ENCODE results near the gene NKAIN4. TPM values are rescaled to one million over a fixed set of nuclear protein-coding genes. Genes with fewer than 3 reads are reported as not detected.

NKAIN4 gene
- total and polyA plus RNA-seq, 8 donors, result 0.14 TPM; not detected in 7

DNA sequence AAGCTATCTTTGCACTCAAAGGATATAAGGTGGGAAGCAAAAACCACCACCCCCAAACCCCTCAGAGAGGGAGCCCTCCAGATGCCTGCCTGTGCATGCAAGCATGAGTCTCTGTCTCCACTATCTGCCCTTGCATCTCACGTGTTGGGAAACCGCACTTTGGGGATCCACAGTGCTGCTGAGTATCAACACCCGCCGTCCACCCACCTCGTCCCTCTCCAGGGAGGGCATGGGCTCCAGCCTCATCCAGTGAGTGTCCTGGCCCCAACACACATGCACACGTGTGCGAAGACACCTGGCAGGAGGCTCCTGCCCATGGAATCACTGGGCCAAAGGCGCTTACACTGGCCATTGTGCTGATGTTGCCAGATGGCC lies 34.8 kb downstream of the NKAIN4 start:
- DNase-seq (peak in 1 of 6 donors; percentile 43), FAIRE-seq (no peak), ATAC-seq (no peak)
- Histone ChIP-seq H3K36me3 (no peaks in the 10 kb centered on the region), H3K27ac (no peak overlapping the region), H3K4me1 (peaks cover 0 to 10% (median 5%) of the 10 kb centered on the region in 3 donors), H3K4me3 (no peak overlapping the region), H3K27me3 (no peaks in the 10 kb centered on the region), H3K9me3 (no peaks in the 10 kb centered on the region)
- 58 to 59% methylated on average over 8 of the region's 8 CpGs for WGBS, 2 donors
- TF ChIP-seq, protein P1, sequence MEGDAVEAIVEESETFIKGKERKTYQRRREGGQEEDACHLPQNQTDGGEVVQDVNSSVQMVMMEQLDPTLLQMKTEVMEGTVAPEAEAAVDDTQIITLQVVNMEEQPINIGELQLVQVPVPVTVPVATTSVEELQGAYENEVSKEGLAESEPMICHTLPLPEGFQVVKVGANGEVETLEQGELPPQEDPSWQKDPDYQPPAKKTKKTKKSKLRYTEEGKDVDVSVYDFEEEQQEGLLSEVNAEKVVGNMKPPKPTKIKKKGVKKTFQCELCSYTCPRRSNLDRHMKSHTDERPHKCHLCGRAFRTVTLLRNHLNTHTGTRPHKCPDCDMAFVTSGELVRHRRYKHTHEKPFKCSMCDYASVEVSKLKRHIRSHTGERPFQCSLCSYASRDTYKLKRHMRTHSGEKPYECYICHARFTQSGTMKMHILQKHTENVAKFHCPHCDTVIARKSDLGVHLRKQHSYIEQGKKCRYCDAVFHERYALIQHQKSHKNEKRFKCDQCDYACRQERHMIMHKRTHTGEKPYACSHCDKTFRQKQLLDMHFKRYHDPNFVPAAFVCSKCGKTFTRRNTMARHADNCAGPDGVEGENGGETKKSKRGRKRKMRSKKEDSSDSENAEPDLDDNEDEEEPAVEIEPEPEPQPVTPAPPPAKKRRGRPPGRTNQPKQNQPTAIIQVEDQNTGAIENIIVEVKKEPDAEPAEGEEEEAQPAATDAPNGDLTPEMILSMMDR (IDR thresholded peaks at IDR 0.05), result no peak
- intact Hi-C loops (cut with DNase I), result no loop called here

DNA sequence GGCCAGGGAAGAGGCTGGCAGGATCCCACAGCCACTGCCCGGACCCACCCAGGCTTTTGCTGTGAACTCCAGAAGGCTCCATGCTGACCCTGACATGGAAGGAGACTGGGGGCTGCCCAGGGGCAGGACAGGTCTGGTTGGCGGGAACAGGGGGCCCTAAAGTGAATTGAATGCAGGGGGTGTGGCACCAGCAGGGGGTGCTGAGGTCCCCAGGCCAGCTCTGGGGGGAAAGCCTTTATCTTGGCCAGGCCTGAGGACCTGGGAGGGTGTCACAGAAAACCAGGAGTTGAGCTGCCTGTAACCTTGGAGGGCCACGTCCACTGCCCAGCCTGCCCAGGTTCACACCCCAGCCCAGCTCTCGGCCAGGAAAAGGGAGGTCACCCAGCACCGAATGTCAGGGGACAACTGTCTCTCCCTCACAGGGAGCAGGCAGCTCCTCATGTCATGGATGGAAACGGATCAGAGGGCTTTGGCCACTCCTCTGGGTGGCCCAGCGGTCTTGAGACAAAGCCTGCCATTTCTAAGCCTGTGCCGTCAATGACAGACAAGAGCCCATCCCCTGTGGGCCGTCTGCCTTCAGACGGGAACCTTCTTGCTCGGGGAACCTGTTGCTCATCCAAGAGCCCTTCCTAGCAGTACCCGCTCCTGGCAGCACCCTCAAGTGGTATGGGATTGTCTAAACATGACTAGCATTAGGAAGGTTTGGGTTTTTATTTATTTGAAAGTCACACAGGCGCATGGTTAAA lies 35.4 kb downstream of the NKAIN4 start:
- Histone ChIP-seq H3K4me1 (peaks cover 3 to 14% (median 9%) of the 10 kb centered on the region in 3 donors), H3K4me3 (no peak overlapping the region), H3K27ac (no peak overlapping the region), H3K9me3 (no peaks in the 10 kb centered on the region), H3K36me3 (peaks cover 0 to 2% (median under 1%) of the 10 kb centered on the region in 3 donors), H3K27me3 (no peaks in the 10 kb centered on the region)
- TF ChIP-seq, protein P1 (IDR thresholded peaks at IDR 0.05), result no peak
- no peak for DNase-seq
- ATAC-seq, result no peak
- intact Hi-C loops (cut with DNase I), result no loop called here
- 64 to 67% methylated on average over 13 of the region's 13 CpGs for WGBS, 2 donors
- FAIRE-seq, result no peak

DNA sequence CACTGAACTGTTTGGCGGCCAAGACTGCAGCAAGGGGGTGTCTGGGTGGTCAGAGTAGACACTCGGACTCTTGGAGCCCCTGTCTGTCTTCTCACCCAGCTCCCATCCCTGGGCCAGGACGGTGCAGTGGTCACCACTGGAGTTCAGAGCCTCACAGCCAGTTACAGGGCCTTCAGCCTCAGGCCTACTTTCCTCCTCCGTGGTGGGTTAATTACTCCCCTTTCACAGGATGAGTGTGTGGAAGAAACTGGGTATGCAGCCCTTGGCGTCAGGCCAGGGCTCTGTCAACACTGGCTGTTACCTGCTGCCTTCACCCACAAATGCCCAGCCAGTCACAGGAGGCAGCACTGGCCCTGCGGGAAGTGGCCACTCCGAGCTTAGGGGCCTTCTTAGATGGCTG lies 36.6 kb downstream of the NKAIN4 start:
- WGBS, 2 donors, result 54 to 63% methylated on average over 7 of the region's 7 CpGs
- Histone ChIP-seq H3K9me3 (no peaks in the 10 kb centered on the region), H3K27ac (no peak overlapping the region), H3K36me3 (peaks cover 4 to 9% (median 6%) of the 10 kb centered on the region in 3 donors), H3K4me3 (no peak overlapping the region), H3K27me3 (no peaks in the 10 kb centered on the region), H3K4me1 (peaks cover 4 to 20% (median 9%) of the 10 kb centered on the region in 3 donors)
- DNase-seq (peak in 2 of 6 donors; percentile 26 to 62), FAIRE-seq (no peak), ATAC-seq (no peak)
- intact Hi-C loops (cut with DNase I), result no loop called here
- TF ChIP-seq, protein P1 (IDR thresholded peaks at IDR 0.05), result no peak

DNA sequence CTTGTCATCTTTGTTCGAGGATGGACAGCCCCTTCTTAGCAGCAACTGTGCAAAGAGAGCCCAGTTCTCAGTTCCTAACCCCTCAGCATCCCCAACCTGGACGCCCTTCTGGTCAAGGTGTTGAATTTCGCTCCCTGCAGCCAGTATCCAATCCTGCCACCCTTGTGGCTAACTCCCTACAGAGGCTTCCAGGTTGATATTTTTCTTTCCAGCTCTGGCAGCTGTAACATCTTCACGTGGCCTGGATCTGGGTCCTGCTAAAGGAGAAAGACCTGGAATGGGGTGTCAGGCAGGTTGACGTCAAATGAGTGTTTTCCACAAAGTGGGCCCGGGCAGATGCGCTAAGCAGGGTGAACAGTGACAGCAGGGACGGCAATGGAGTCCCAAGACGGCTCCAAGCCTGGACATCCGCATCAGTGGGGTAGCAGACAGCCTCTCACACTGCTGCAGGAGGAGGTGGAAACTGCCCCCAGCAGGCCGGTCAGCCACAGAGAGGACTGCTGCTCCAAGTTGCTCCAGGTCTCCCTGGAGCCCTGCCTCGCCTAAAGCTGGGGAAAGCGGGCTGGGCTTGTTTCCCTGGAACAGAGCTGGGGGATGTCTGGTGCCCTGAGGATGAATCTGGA lies 37.3 kb downstream of the NKAIN4 start:
- no peak for FAIRE-seq
- 76 to 82% methylated on average over 13 of the region's 13 CpGs for WGBS, 2 donors

More for the DNA sequence above, 37.3 kb downstream of the NKAIN4 start:
- peak overlapping the region; percentile 42 to 98 (median 75) for H3K4me3 ChIP-seq
- no peak for ATAC-seq
- peaks cover 4 to 26% (median 9%) of the 10 kb centered on the region in 3 donors for H3K4me1 ChIP-seq
- H3K36me3 ChIP-seq, result peaks cover 4 to 10% (median 6%) of the 10 kb centered on the region in 3 donors
- no peaks in the 10 kb centered on the region for H3K27me3 ChIP-seq
- peak overlapping the region; percentile 60 to 87 (median 82) for H3K27ac ChIP-seq
- H3K9me3 ChIP-seq, result no peaks in the 10 kb centered on the region
- peak in 2 of 6 donors; percentile 23 to 72 for DNase-seq
- TF ChIP-seq, protein P1 (IDR thresholded peaks at IDR 0.05), result no peak
- intact Hi-C loops (cut with DNase I), result no loop called here
